Measurements from ENCODE around the gene FOXRED2.

DNA sequence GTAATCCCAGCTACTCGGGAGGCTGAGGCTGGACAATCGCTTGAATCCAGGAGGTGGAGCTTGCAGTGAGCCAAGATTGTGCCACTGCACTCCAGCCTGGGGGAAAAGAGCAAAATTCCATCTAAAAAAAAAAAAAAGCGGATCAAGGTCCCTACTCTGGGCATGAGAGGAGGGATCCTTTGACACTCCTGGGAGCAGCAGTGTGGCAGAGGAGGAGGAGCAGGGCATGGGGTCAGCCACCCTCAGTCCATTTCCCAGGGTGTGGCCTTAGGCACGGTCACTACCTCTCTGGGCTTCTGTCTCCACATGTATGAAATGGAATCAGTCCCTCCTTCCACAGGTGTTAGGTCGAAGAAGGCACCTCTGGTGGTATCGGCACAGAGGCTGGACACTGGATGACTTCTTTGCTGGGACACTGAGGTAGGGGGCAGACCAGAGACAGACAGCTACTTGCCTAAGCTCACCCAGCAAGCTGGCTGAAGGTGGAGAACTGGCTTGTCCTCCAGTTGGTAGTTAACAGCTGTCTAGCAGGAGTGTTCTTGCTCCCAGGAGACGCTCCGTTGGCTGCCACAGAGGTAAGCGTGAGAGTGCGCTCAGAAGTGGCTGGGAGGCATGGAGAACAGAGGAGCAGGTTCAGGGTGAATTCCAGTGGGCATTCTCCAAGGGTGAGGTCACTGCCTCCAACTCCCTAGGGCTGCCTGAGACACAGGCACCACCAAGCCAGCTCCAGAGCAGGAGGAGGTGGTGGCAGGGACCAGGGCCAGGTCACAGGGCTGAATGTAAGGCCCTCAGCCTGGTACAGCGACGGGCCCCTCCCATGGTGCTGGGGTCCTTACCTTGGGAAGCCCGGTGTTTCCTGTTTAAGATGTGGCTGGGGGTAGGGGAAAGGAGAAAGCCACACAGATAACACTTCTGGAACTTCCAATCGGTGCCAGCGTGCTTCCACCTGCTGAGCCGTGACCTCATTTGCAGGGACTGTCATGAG, 44.9 kb downstream of the FOXRED2 start:
- TF ChIP-seq, protein P1, sequence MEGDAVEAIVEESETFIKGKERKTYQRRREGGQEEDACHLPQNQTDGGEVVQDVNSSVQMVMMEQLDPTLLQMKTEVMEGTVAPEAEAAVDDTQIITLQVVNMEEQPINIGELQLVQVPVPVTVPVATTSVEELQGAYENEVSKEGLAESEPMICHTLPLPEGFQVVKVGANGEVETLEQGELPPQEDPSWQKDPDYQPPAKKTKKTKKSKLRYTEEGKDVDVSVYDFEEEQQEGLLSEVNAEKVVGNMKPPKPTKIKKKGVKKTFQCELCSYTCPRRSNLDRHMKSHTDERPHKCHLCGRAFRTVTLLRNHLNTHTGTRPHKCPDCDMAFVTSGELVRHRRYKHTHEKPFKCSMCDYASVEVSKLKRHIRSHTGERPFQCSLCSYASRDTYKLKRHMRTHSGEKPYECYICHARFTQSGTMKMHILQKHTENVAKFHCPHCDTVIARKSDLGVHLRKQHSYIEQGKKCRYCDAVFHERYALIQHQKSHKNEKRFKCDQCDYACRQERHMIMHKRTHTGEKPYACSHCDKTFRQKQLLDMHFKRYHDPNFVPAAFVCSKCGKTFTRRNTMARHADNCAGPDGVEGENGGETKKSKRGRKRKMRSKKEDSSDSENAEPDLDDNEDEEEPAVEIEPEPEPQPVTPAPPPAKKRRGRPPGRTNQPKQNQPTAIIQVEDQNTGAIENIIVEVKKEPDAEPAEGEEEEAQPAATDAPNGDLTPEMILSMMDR (IDR thresholded peaks at IDR 0.05): no peak
- TF ChIP-seq POLR2AphosphoS5 (IDR thresholded peaks at IDR 0.05; ENCODE audit: low read depth, low read length) (no peak), TCF7L2 (IDR thresholded peaks at IDR 0.05; ENCODE audit: low read depth, low read length) (no peak), SIN3A (IDR thresholded peaks at IDR 0.05; ENCODE audit: borderline replicate concordance, insufficient read depth, low read depth, low read length) (no peak)

Measured in Panc1 (cell line).